ENCODE results near the gene ST6GALNAC5.

GRCh38 chr1:76921590-76921989 is 54.3 kb downstream of the ST6GALNAC5 start:
- no peak for TF ChIP-seq POLR2A (IDR thresholded peaks at IDR 0.05; ENCODE audit: low read length)
- no peak for TF ChIP-seq GATA1 (IDR thresholded peaks at IDR 0.05; ENCODE audit: low read depth, low read length)
